Breast epithelium (tissue), 4 donors: ENCODE results near the gene PPP1R1A. TPM values are rescaled to one million over a fixed set of nuclear protein-coding genes. Genes with fewer than 3 reads are reported as not detected.

Experiments used
- DNase-seq, 2 donors: peaks; one replicate each; pipeline ENCODE4 v3.0.0-alpha.2; 2019; ENCODE audit warnings: low spot score in 2 of 2
- H3K27ac ChIP-seq, 2 donors: fragments of 200-600 bp; sonication (generic) in 1 of 2; one replicate each; pipeline ENCODE4 v1.5.1; 2016 to 2019; ENCODE audit warnings: mild to moderate bottlenecking in 1 of 2
- H3K27me3 ChIP-seq, 2 donors: fragments of 200-600 bp; sonication (generic) in 1 of 2; one replicate each; pipeline versions ENCODE4 v1.5.1 to v1.6.0; 2017 to 2019; ENCODE audit warnings: control low read depth in 1 of 2, mild to moderate bottlenecking in 1 of 2
- H3K36me3 ChIP-seq: fragments of 200-600 bp; one replicate; pipeline ENCODE4 v1.5.1; 2019
- H3K4me1 ChIP-seq, 2 donors: fragments of 200-600 bp; sonication (generic); one replicate each; pipeline ENCODE4 v1.5.1; 2016 to 2019; ENCODE audit warnings: control low read depth in 1 of 2
- H3K4me3 ChIP-seq, 3 donors: fragments of 200-600 bp; sonication (generic); 1 replicate in 2 of 3; 2 replicates in 1 of 3; pipeline ENCODE4 v1.5.1; 2016 to 2019; ENCODE audit warnings: mild to moderate bottlenecking in 3 of 3, moderate library complexity in 2 of 3
- H3K9me3 ChIP-seq, 2 donors: fragments of 200-600 bp; sonication (generic) in 1 of 2; one replicate each; pipeline ENCODE4 v1.5.1; 2016 to 2019; ENCODE audit warnings: control low read depth in 1 of 2
- CTCF ChIP-seq, 3 donors: fragments of 450-650 bp; IDR thresholded peaks; one replicate each; pipeline ENCODE4 v1.5.1; 2016 to 2017; ENCODE audit warnings: antibody characterized with exemption in 3 of 3, mild to moderate bottlenecking in 3 of 3, moderate library complexity in 3 of 3
- POLR2A ChIP-seq: fragments of 450-650 bp; IDR thresholded peaks from one replicate; pipeline ENCODE4 v1.6.1; 2016; ENCODE audit warnings: antibody characterized with exemption, mild to moderate bottlenecking, moderate library complexity
- POLR2AphosphoS5 ChIP-seq, 3 donors: sonication (generic); formaldehyde crosslinking; IDR thresholded peaks; one replicate each; pipeline ENCODE4 v1.6.1; 2017; ENCODE audit warnings: antibody characterized with exemption in 3 of 3
- intact Hi-C: fragments of 100-400 bp; cut with DNase I; formaldehyde crosslinking; loops from one replicate; pipeline ENCODE4 v1.15.1; 2023; ENCODE audit warnings: low total_unique reads
- total RNA-seq, 3 donors: library from RNA; depleted of rRNA; stranded (reverse); fragments of >200 nt; gene quantifications; one replicate each; pipeline ENCODE4 v1.1.0, GENCODE V29; 2016

PPP1R1A gene
- total RNA-seq, 3 donors from 2014 or later = 21.6 to 316 (median 29.7) TPM

- no peak for DNase-seq
- no peaks in the 10 kb centered on the region for H3K27me3 ChIP-seq
- intact Hi-C loops = no loop called here
- H3K9me3 ChIP-seq = no peaks in the 10 kb centered on the region
- H3K4me3 ChIP-seq = no peak overlapping the region
- TF ChIP-seq POLR2A (no peak), POLR2AphosphoS5 (IDR thresholded peaks at IDR 0.05) (no peak), CTCF (IDR thresholded peaks at IDR 0.05) (no peak)
- H3K4me1 ChIP-seq = no peaks in the 10 kb centered on the region
- H3K36me3 ChIP-seq = no peaks in the 10 kb centered on the region
- no peak overlapping the region for H3K27ac ChIP-seq
These were observed 21.7 kb downstream of the PPP1R1A start for GRCh38 chr12:54566792-54567191.

GRCh38 chr12:54565986-54566544 lies 22.4 kb downstream of the PPP1R1A start:
- H3K27me3 ChIP-seq = no peaks in the 10 kb centered on the region
- intact Hi-C loops = loop anchor here (2.0 kb wide), 1 partner anchor 29 kb away; no protein-coding TSS in a partner anchor
- H3K36me3 ChIP-seq = no peaks in the 10 kb centered on the region
- no peaks in the 10 kb centered on the region for H3K9me3 ChIP-seq
- TF ChIP-seq POLR2A (no peak), POLR2AphosphoS5 (IDR thresholded peaks at IDR 0.05) (no peak), CTCF (IDR thresholded peaks at IDR 0.05) (no peak)
- no peaks in the 10 kb centered on the region for H3K4me1 ChIP-seq
- no peak overlapping the region for H3K27ac ChIP-seq
- DNase-seq = no peak
- H3K4me3 ChIP-seq = no peak overlapping the region

GRCh38 chr12:54565310-54565985 lies 23.0 kb downstream of the PPP1R1A start:
- TF ChIP-seq POLR2AphosphoS5 (IDR thresholded peaks at IDR 0.05) = no peak
- TF ChIP-seq CTCF (IDR thresholded peaks at IDR 0.05) = no peak
- TF ChIP-seq POLR2A = no peak
- intact Hi-C loops = loop anchor here (2.0 kb wide), 1 partner anchor 29 kb away; no protein-coding TSS in a partner anchor
- no peaks in the 10 kb centered on the region for H3K4me1 ChIP-seq

GRCh38 chr12:54564768-54565167 lies 23.7 kb downstream of the PPP1R1A start:
- intact Hi-C loops = loop anchor here (2.0 kb wide), 1 partner anchor 30 kb away; no protein-coding TSS in a partner anchor
- DNase-seq = no peak
- H3K4me3 ChIP-seq = no peak overlapping the region
- H3K27ac ChIP-seq = no peak overlapping the region
- H3K36me3 ChIP-seq = no peaks in the 10 kb centered on the region
- H3K9me3 ChIP-seq = no peaks in the 10 kb centered on the region
- TF ChIP-seq POLR2A (no peak), CTCF (IDR thresholded peaks at IDR 0.05) (no peak), POLR2AphosphoS5 (IDR thresholded peaks at IDR 0.05) (no peak)
- no peaks in the 10 kb centered on the region for H3K4me1 ChIP-seq
- H3K27me3 ChIP-seq = no peaks in the 10 kb centered on the region

More at GRCh38 chr12:54565310-54565985, 23.0 kb downstream of the PPP1R1A start:
- Histone ChIP-seq H3K4me3 (no peak overlapping the region), H3K27ac (no peak overlapping the region), H3K27me3 (no peaks in the 10 kb centered on the region), H3K9me3 (no peaks in the 10 kb centered on the region), H3K36me3 (no peaks in the 10 kb centered on the region)
- DNase-seq = no peak

GRCh38 chr12:54563787-54564186 lies 24.7 kb downstream of the PPP1R1A start:
- no peaks in the 10 kb centered on the region for H3K36me3 ChIP-seq
- no peaks in the 10 kb centered on the region for H3K27me3 ChIP-seq
- no peak overlapping the region for H3K27ac ChIP-seq
- DNase-seq = no peak
- H3K4me3 ChIP-seq = no peak overlapping the region
- no peaks in the 10 kb centered on the region for H3K4me1 ChIP-seq
- H3K9me3 ChIP-seq = no peaks in the 10 kb centered on the region
- no peak for TF ChIP-seq POLR2AphosphoS5 (IDR thresholded peaks at IDR 0.05)
- TF ChIP-seq CTCF (IDR thresholded peaks at IDR 0.05) = no peak
- TF ChIP-seq POLR2A = no peak
- intact Hi-C loops = loop anchor here (2.0 kb wide), 1 partner anchor 31 kb away; no protein-coding TSS in a partner anchor
